NCI-H2196 treated with DMSO at 0.1 percent for 48 hours (cell line): ENCODE measurements around the gene CCNQ.

ENCODE experiments used
- DNase-seq: peaks from one replicate; lab custom pipeline; 2025; ENCODE audit not compliant: unreplicated experiment; lab: John Stamatoyannopoulos, UW

Gene CCNQ

DNA sequence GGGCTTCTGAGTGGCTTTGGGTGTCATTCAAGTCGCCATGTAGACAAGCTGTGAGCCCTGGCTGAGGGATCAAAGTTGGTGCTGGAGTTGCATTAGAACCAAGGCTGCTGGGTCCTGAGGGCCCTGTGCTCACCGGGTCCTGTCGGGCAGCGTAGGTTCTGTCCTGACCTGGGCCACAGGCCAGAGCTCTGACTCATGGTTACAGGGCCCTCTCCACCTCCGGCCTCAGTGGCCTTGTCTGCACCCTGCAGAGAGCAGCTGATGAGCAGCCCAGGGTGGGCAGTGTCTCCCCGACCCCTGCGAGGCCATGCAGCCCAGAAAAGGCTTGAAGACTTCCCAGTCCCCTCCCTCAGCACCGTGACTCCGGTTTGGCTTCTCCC is 59.0 kb downstream of the CCNQ start:
- DNase-seq: no peak

DNA sequence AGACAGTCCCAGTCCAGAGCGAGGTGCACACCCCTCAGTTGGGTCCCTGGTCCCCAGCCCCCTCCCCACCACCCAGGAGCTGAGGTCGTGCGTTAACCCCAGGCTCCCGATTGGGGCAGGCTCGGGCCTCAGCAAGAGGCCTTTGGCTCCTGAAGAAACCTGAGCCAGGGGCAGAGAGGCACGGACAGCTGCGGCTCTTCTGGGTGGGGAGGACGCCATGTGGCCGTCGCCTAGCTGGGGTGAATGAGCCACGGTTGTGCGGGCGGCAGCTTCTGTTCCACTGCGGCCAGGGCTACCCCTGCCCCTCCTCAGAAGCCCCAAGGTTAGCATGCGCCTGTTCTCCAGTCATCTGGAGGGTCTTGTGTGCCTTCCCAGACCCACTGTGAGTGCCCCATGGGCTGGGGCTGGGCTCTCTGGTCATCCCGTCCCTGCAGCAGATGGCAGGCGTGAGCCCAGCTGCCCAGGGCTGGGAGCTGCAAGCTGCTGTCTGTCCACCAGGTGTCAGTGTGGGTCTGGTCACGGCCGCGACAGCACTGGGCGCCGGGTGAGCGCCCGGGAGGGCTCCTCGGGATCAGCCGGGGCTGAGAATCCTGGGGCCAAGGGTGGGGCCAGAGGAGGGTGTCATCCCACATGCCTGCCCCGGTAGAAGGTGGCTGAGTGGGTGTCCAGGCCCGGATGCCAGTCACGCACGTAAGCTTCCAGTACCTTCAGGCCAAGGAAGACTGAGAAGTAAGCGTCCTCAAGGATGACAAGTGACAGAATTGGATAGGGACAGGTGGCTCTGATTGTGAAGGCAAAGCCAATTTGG is 59.6 kb downstream of the CCNQ start:
- peak; percentile 0 for DNase-seq

DNA sequence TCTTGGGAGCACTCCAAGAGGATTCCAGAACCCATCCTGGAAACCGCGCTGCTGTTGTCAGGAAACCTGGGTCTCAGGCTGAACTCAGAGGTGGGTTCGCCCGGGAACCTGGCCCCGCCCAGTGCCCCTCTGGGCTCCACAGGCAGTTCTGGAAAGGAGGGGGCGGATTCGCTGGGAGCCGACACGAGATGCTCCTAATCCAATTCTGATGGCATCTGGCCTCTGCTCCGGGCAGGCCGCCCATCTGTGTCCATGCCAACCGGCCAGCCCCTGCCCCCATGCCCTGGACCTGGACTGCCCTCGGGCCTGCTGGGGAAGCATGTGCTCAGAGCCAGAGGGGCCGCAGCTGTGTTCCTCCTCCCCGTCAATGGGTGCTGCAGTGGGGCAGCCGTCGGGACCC is 60.5 kb downstream of the CCNQ start:
- no peak for DNase-seq
